ENCODE results near the gene ANG.

DNA sequence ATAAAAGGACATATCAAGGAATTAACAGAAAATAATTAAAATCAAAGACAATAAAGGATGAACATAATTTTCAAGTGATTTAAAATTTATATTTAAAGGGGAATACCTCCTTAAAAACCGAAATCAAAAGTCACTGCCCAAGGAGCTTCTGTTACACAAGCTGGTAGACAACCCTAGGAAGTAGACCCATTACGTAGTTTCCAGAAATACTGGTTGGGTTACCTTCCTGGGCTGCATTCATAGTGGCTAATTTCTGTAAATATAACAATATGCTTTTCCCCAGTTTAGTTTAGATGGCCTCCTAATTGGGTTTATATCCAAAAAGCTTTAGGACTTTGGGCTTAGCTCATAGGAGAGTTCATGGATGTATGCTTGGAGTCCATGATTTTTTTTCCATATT, 55.0 kb downstream of the ANG start:
- TF ChIP-seq, protein P1, sequence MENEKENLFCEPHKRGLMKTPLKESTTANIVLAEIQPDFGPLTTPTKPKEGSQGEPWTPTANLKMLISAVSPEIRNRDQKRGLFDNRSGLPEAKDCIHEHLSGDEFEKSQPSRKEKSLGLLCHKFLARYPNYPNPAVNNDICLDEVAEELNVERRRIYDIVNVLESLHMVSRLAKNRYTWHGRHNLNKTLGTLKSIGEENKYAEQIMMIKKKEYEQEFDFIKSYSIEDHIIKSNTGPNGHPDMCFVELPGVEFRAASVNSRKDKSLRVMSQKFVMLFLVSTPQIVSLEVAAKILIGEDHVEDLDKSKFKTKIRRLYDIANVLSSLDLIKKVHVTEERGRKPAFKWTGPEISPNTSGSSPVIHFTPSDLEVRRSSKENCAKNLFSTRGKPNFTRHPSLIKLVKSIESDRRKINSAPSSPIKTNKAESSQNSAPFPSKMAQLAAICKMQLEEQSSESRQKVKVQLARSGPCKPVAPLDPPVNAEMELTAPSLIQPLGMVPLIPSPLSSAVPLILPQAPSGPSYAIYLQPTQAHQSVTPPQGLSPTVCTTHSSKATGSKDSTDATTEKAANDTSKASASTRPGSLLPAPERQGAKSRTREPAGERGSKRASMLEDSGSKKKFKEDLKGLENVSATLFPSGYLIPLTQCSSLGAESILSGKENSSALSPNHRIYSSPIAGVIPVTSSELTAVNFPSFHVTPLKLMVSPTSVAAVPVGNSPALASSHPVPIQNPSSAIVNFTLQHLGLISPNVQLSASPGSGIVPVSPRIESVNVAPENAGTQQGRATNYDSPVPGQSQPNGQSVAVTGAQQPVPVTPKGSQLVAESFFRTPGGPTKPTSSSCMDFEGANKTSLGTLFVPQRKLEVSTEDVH (IDR thresholded peaks at IDR 0.05; ENCODE audit: low read depth, partially characterized antibody), result no peak
- TF ChIP-seq JUND (IDR thresholded peaks at IDR 0.05; ENCODE audit: low read depth, low read length), result no peak
- TF ChIP-seq SUZ12 (IDR thresholded peaks at IDR 0.05; ENCODE audit: unreplicated experiment), result no peak
- no peak for TF ChIP-seq ZNF274 (IDR thresholded peaks at IDR 0.05; ENCODE audit: insufficient read depth, insufficient read length)
- TF ChIP-seq BHLHE40 (IDR thresholded peaks at IDR 0.05; ENCODE audit: borderline replicate concordance in 1 of 2, low read depth in 2 of 2, low read length in 1 of 2), result no peak
